Measurements from ENCODE around the gene HIPK1. TPM values are rescaled to one million over a fixed set of nuclear protein-coding genes. Genes with fewer than 3 reads are reported as not detected.
"Not testable (repeated sequence)": the region's sequence is repeated elsewhere in the genome, so short reads cannot be mapped to it uniquely, and the experiment has no call there.

The HIPK1 gene
- total RNA-seq, 1 donor from 2014 or later = 100 TPM

GRCh38 chr1:113999799-114000198 lies 70.7 kb downstream of the HIPK1 start:
- no peaks in the 10 kb centered on the region for H3K36me3 Mint-ChIP-seq (ENCODE audit: low read depth)
- H3K4me1 Mint-ChIP-seq (ENCODE audit: low read depth) = no peaks in the 10 kb centered on the region
- peaks cover 10% of the 10 kb centered on the region for H3K27me3 Mint-ChIP-seq (ENCODE audit: insufficient read depth)
- peaks cover 9% of the 10 kb centered on the region for H3K9me3 Mint-ChIP-seq
- no peak for DNase-seq (ENCODE audit: low spot score)
- no peak overlapping the region for H3K27ac Mint-ChIP-seq
- no peak overlapping the region for H3K4me3 Mint-ChIP-seq
- intact Hi-C loops (cut with micrococcal nuclease) = no loop called here

GRCh38 chr1:114000406-114000805 lies 71.3 kb downstream of the HIPK1 start:
- no peak for DNase-seq (ENCODE audit: low spot score)
- intact Hi-C loops (cut with micrococcal nuclease) = no loop called here
- H3K9me3 Mint-ChIP-seq = peaks cover 3% of the 10 kb centered on the region
- H3K36me3 Mint-ChIP-seq (ENCODE audit: low read depth) = no peaks in the 10 kb centered on the region
- H3K4me3 Mint-ChIP-seq = no peak overlapping the region
- peaks cover 8% of the 10 kb centered on the region for H3K27me3 Mint-ChIP-seq (ENCODE audit: insufficient read depth)
- H3K27ac Mint-ChIP-seq = no peak overlapping the region
- no peaks in the 10 kb centered on the region for H3K4me1 Mint-ChIP-seq (ENCODE audit: low read depth)

- no peaks in the 10 kb centered on the region for H3K4me1 Mint-ChIP-seq (ENCODE audit: low read depth)
- H3K36me3 Mint-ChIP-seq (ENCODE audit: low read depth) = no peaks in the 10 kb centered on the region
- intact Hi-C loops (cut with micrococcal nuclease) = no loop called here
- H3K4me3 Mint-ChIP-seq = no peak overlapping the region
- no peak overlapping the region for H3K27ac Mint-ChIP-seq
- no peak for DNase-seq (ENCODE audit: low spot score)
- no peaks in the 10 kb centered on the region for H3K9me3 Mint-ChIP-seq
- H3K27me3 Mint-ChIP-seq (ENCODE audit: insufficient read depth) = peaks cover 9% of the 10 kb centered on the region
Observed at GRCh38 chr1:114002492-114003239, 73.5 kb downstream of the HIPK1 start.

DNA sequence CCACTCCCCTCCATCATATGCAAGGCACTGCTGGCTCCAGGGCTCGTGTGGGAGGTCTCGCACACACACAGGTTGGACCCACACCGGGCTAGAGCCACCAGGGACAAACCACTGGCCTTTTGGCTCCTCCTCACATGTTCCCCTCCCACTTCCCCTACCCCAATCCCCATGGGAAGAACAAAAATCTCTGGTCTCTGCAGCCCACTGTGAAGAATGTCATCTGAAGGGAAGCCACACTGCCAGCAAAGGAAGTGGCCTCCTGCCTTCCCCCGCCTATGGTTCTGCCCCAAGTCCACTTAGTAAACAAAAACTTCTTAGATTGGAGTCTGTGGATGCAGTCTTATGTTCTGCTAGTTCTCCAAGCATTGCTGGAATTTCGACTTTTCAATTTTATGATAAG lies 74.3 kb downstream of the HIPK1 start:
- DNase-seq (ENCODE audit: low spot score) = no peak
- Mint-ChIP-seq H3K36me3 (ENCODE audit: low read depth) (no peaks in the 10 kb centered on the region), H3K4me3 (no peak overlapping the region), H3K27me3 (ENCODE audit: insufficient read depth) (peaks cover 10% of the 10 kb centered on the region), H3K27ac (no peak overlapping the region), H3K4me1 (ENCODE audit: low read depth) (no peaks in the 10 kb centered on the region), H3K9me3 (no peaks in the 10 kb centered on the region)
- intact Hi-C loops (cut with micrococcal nuclease) = no loop called here

- H3K4me1 Mint-ChIP-seq (ENCODE audit: low read depth); H3K27me3 Mint-ChIP-seq (ENCODE audit: insufficient read depth); DNase-seq (ENCODE audit: low spot score); intact Hi-C loops (cut with micrococcal nuclease); H3K4me3 Mint-ChIP-seq; H3K27ac Mint-ChIP-seq; H3K9me3 Mint-ChIP-seq; H3K36me3 Mint-ChIP-seq (ENCODE audit: low read depth): not testable (repeated sequence)
Observed at GRCh38 chr1:114006825-114007224, 77.7 kb downstream of the HIPK1 start.

GRCh38 chr1:114008480-114008941 lies 79.4 kb downstream of the HIPK1 start:
- Mint-ChIP-seq H3K4me3 (no peak overlapping the region), H3K4me1 (ENCODE audit: low read depth) (no peaks in the 10 kb centered on the region), H3K36me3 (ENCODE audit: low read depth) (no peaks in the 10 kb centered on the region), H3K27ac (no peak overlapping the region), H3K27me3 (ENCODE audit: insufficient read depth) (peaks cover 8% of the 10 kb centered on the region), H3K9me3 (no peaks in the 10 kb centered on the region)
- intact Hi-C loops (cut with micrococcal nuclease) = no loop called here
- DNase-seq (ENCODE audit: low spot score) = no peak

DNA sequence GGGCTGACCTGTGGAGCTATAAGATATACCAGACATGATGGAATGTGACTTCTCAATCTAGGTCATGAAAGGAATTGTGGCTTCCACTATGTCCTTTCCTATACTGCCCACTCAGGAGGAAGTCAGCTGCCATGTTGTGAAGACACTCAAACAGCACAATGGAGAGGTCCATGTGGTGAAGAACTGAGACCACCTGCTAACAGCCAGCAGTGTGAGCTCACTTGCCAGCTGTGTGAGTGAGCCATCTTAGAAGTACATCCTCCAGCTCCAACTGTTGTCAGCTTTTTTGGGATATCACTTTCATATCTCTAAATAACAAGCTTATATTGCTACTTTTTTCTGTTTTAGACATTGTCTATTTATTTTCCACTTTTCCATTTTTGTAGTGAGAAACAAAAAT lies 79.9 kb downstream of the HIPK1 start:
- Mint-ChIP-seq H3K9me3 (no peaks in the 10 kb centered on the region), H3K4me3 (no peak overlapping the region), H3K27me3 (ENCODE audit: insufficient read depth) (peaks cover 8% of the 10 kb centered on the region), H3K27ac (no peak overlapping the region), H3K36me3 (ENCODE audit: low read depth) (no peaks in the 10 kb centered on the region), H3K4me1 (ENCODE audit: low read depth) (no peaks in the 10 kb centered on the region)
- no peak for DNase-seq (ENCODE audit: low spot score)
- intact Hi-C loops (cut with micrococcal nuclease) = no loop called here

- intact Hi-C loops (cut with micrococcal nuclease) = no loop called here
- Mint-ChIP-seq H3K9me3 (no peaks in the 10 kb centered on the region), H3K36me3 (ENCODE audit: low read depth) (no peaks in the 10 kb centered on the region), H3K27me3 (ENCODE audit: insufficient read depth) (peaks cover 8% of the 10 kb centered on the region), H3K27ac (no peak overlapping the region), H3K4me1 (ENCODE audit: low read depth) (no peaks in the 10 kb centered on the region), H3K4me3 (no peak overlapping the region)
- DNase-seq (ENCODE audit: low spot score) = no peak
Observed at GRCh38 chr1:114009393-114009792, 80.3 kb downstream of the HIPK1 start.

DNA sequence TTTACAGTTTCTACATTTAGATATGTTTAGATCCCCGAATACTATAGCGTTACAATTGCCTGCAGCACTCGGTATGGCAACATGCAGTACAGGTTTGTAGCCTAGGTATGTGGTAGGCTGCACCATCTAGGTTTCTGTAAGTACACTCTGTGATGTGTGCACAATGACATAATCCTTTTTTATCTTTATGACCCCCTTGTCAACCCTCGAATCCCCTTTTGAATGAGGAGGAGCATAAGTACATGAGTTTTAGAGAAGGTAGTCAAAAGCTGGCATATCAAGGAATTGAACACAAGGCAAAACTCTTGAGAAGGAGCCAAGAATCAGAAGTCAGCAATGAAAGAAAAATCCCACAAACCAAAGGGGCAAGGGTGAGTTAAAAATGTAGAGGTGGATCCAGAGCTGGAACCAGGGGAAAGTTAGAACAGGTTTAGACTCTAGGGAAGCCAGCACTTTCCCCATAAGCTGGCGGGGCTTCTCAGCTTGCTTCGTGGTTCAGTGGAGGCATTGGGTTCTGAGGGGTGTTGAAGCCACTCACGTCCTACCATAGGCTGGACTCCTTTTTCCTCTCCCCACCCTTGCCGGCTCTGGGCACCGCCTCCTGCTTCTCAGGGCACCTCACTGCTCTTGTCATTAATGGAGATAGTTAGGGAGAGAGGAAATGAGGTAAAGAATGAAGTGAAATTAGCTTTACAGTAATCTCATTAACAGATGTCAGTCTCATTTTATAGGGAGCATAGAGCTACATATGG lies 81.5 kb downstream of the HIPK1 start:
- Mint-ChIP-seq H3K9me3 (no peaks in the 10 kb centered on the region), H3K4me1 (ENCODE audit: low read depth) (no peaks in the 10 kb centered on the region), H3K27ac (no peak overlapping the region), H3K27me3 (ENCODE audit: insufficient read depth) (peaks cover 8% of the 10 kb centered on the region), H3K4me3 (no peak overlapping the region), H3K36me3 (ENCODE audit: low read depth) (no peaks in the 10 kb centered on the region)
- intact Hi-C loops (cut with micrococcal nuclease) = no loop called here
- DNase-seq (ENCODE audit: low spot score) = no peak

DNA sequence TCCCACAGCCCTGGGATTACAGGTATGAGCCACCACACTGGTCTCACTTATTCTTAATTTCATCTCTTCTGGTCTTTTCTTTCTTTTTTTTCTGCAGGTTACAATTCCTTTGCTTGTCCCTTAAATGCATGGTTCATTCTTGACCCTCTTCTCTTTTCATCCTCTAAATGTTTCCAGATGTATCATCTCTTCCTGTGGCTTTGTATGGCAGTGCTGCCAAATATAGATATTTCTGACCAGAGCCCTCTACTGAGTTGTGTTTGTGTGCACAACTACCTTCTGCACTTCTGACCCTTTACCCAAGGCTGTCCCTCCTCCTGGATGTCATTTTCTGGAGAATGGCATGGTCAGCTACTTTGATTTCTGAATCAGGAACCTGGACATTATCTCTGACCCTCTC lies 82.7 kb downstream of the HIPK1 start:
- no peak for DNase-seq (ENCODE audit: low spot score)
- H3K9me3 Mint-ChIP-seq = no peaks in the 10 kb centered on the region

GRCh38 chr1:114015075-114015474 lies 86.0 kb downstream of the HIPK1 start:
- no peaks in the 10 kb centered on the region for H3K9me3 Mint-ChIP-seq
- no peak overlapping the region for H3K27ac Mint-ChIP-seq
- peaks cover 4% of the 10 kb centered on the region for H3K27me3 Mint-ChIP-seq (ENCODE audit: insufficient read depth)
- DNase-seq (ENCODE audit: low spot score) = no peak
- H3K4me3 Mint-ChIP-seq = no peak overlapping the region
- no peaks in the 10 kb centered on the region for H3K4me1 Mint-ChIP-seq (ENCODE audit: low read depth)
- intact Hi-C loops (cut with micrococcal nuclease) = no loop called here
- H3K36me3 Mint-ChIP-seq (ENCODE audit: low read depth) = no peaks in the 10 kb centered on the region

More for the DNA sequence above, 82.7 kb downstream of the HIPK1 start:
- no peaks in the 10 kb centered on the region for H3K36me3 Mint-ChIP-seq (ENCODE audit: low read depth)
- intact Hi-C loops (cut with micrococcal nuclease) = no loop called here
- H3K4me1 Mint-ChIP-seq (ENCODE audit: low read depth) = no peaks in the 10 kb centered on the region
- no peak overlapping the region for H3K27ac Mint-ChIP-seq
- no peak overlapping the region for H3K4me3 Mint-ChIP-seq
- H3K27me3 Mint-ChIP-seq (ENCODE audit: insufficient read depth) = peaks cover 7% of the 10 kb centered on the region

DNA sequence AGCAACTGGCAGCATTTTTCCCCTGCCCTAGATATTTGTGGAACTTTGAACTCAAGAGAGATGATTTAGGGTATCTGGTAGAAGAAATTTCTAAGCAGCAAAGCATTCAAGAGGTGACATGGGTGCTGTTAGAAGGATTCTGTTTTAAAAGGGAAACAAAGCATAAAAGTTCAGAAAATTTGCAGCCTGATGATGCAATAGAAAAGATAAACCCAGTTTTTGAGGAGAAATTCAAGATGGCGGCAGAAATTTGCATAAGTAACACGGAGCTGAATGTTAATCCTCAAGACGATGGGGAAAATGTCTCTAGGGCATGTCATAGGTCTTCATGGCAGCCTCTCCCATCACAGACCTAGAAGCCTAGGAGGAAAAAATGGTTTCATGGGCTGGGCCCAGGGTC lies 90.6 kb downstream of the HIPK1 start:
- H3K36me3 Mint-ChIP-seq (ENCODE audit: low read depth); H3K4me3 Mint-ChIP-seq; H3K9me3 Mint-ChIP-seq; intact Hi-C loops (cut with micrococcal nuclease); H3K27me3 Mint-ChIP-seq (ENCODE audit: insufficient read depth); DNase-seq (ENCODE audit: low spot score); H3K27ac Mint-ChIP-seq; H3K4me1 Mint-ChIP-seq (ENCODE audit: low read depth): not testable (repeated sequence)

GRCh38 chr1:114021665-114022099 lies 92.6 kb downstream of the HIPK1 start:
- no peaks in the 10 kb centered on the region for H3K4me1 Mint-ChIP-seq (ENCODE audit: low read depth)
- no peak overlapping the region for H3K4me3 Mint-ChIP-seq
- peaks cover 2% of the 10 kb centered on the region for H3K27me3 Mint-ChIP-seq (ENCODE audit: insufficient read depth)
- DNase-seq (ENCODE audit: low spot score) = no peak
- H3K27ac Mint-ChIP-seq = no peak overlapping the region
- H3K36me3 Mint-ChIP-seq (ENCODE audit: low read depth) = no peaks in the 10 kb centered on the region
- H3K9me3 Mint-ChIP-seq = no peaks in the 10 kb centered on the region
- intact Hi-C loops (cut with micrococcal nuclease) = no loop called here
